OCI-LY1 (cell line): ENCODE results near the gene MEDAG.

Experiments used
- H2AFZ ChIP-seq: fragments of 200-600 bp; sonication (generic), shearing (Covaris generic); 2 replicates; pipeline ENCODE4 v1.6.0; 2014; ENCODE audit warnings: antibody characterized with exemption, mild to moderate bottlenecking, low read length
- H3F3A ChIP-seq: fragments of 200-600 bp; sonication (generic), shearing (Covaris generic); 2 replicates; pipeline ENCODE4 v1.6.0; 2014; ENCODE audit warnings: mild to moderate bottlenecking, antibody characterized with exemption, low read length, moderate library complexity; ENCODE audit not compliant: insufficient read depth
- H3K27ac ChIP-seq: fragments of 200-600 bp; sonication (generic); 2 replicates; pipeline ENCODE4 v1.5.1; 2014; ENCODE audit warnings: low read length, mixed run types, mild to moderate bottlenecking, low read depth; ENCODE audit not compliant: poor library complexity, severe bottlenecking
- H3K27me3 ChIP-seq: fragments of 200-600 bp; sonication (generic); 2 replicates; pipeline ENCODE4 v1.6.0; 2014; ENCODE audit warnings: antibody characterized with exemption, mild to moderate bottlenecking, low read length, moderate library complexity; ENCODE audit not compliant: insufficient read depth
- H3K36me3 ChIP-seq: fragments of 200-600 bp; sonication (generic); 2 replicates; pipeline ENCODE4 v1.6.1; 2014; ENCODE audit warnings: mild to moderate bottlenecking, antibody characterized with exemption, low read length, moderate library complexity, mixed read lengths; ENCODE audit not compliant: insufficient read depth
- H3K4me1 ChIP-seq: fragments of 200-600 bp; sonication (generic); 2 replicates; pipeline ENCODE4 v1.5.1; 2014; ENCODE audit warnings: mild to moderate bottlenecking, low read length, moderate library complexity; ENCODE audit not compliant: insufficient read depth, severe bottlenecking
- H3K4me2 ChIP-seq: fragments of 200-600 bp; sonication (generic), shearing (Covaris generic); 2 replicates; pipeline ENCODE4 v1.6.1; 2014; ENCODE audit warnings: low read length
- H3K4me3 ChIP-seq: fragments of 200-600 bp; sonication (generic); 2 replicates; pipeline ENCODE4 v1.5.1; 2014; ENCODE audit warnings: low read length, low read depth, mild to moderate bottlenecking, mixed read lengths; ENCODE audit not compliant: poor library complexity, severe bottlenecking
- H3K79me2 ChIP-seq: fragments of 200-600 bp; shearing (Covaris generic); 2 replicates; pipeline ENCODE4 v1.6.1; 2016; ENCODE audit warnings: mixed run types, low read length, mixed read lengths; ENCODE audit not compliant: insufficient read depth
- H3K9ac ChIP-seq: fragments of 200-600 bp; sonication (generic), shearing (Covaris generic); 2 replicates; pipeline ENCODE4 v1.6.1; 2014; ENCODE audit warnings: mild to moderate bottlenecking, low read length, mixed read lengths
- H3K9me2 ChIP-seq: fragments of 200-600 bp; sonication (generic), shearing (Covaris generic); 2 replicates; pipeline ENCODE4 v1.6.1; 2014; ENCODE audit warnings: low read depth, mild to moderate bottlenecking, low read length, mixed read lengths
- H3K9me3 ChIP-seq: fragments of 200-600 bp; shearing (Covaris generic); 2 replicates; pipeline ENCODE4 v1.6.1; 2014; ENCODE audit warnings: low read length, mixed read lengths
- H4K20me1 ChIP-seq: fragments of 200-600 bp; sonication (generic), shearing (Covaris generic); 2 replicates; pipeline ENCODE4 v1.6.0; 2016; ENCODE audit warnings: mild to moderate bottlenecking, low read length; ENCODE audit not compliant: insufficient read depth
- CTCF ChIP-seq: fragments of 200-600 bp; sonication (generic), shearing (Covaris generic); IDR thresholded peaks from 2 replicates; pipeline ENCODE4 v1.5.1; 2017; ENCODE audit warnings: mild to moderate bottlenecking, antibody characterized with exemption, low read length, moderate library complexity, mixed read lengths
- EZH2 ChIP-seq: fragments of 200-600 bp; sonication (generic), shearing (Covaris generic); IDR thresholded peaks from 2 replicates; pipeline ENCODE4 v1.8.0; 2017; ENCODE audit warnings: borderline replicate concordance, mixed run types, mild to moderate bottlenecking, antibody characterized with exemption, low read length, moderate library complexity, mixed read lengths

MEDAG gene

GRCh38 chr13:30923418-30923817, 17.3 kb downstream of the MEDAG start:
- Histone ChIP-seq H3K79me2 (no peaks in the 10 kb centered on the region), H3K27me3 (0 out of 2 replicates have a peak, but pooled peaks cover 2% of the 10 kb centered on the region), H3K9me3 (no peaks in the 10 kb centered on the region), H3K36me3 (no peaks in the 10 kb centered on the region), H3K9ac (no peak overlapping the region), H3K9me2 (no peaks in the 10 kb centered on the region), H3F3A (no peaks in the 10 kb centered on the region), H2AFZ (no peak overlapping the region), H3K27ac (no peak overlapping the region), H3K4me2 (no peak overlapping the region), H3K4me3 (no peak overlapping the region), H4K20me1 (no peaks in the 10 kb centered on the region), H3K4me1 (no peaks in the 10 kb centered on the region)
- TF ChIP-seq CTCF (no peak), EZH2 (no peak)

GRCh38 chr13:30924721-30925120, 18.6 kb downstream of the MEDAG start:
- no peak for TF ChIP-seq CTCF
- TF ChIP-seq EZH2, result no peak
- H3K9me2 ChIP-seq, result no peaks in the 10 kb centered on the region
- H4K20me1 ChIP-seq, result no peaks in the 10 kb centered on the region
- 0 out of 2 replicates have a peak, but pooled peaks cover 2% of the 10 kb centered on the region for H3K27me3 ChIP-seq
- no peak overlapping the region for H3K27ac ChIP-seq
- no peaks in the 10 kb centered on the region for H3K4me1 ChIP-seq
- H3K4me3 ChIP-seq, result no peak overlapping the region
- no peak overlapping the region for H3K4me2 ChIP-seq
- H3F3A ChIP-seq, result no peaks in the 10 kb centered on the region
- no peaks in the 10 kb centered on the region for H3K9me3 ChIP-seq
- H2AFZ ChIP-seq, result no peak overlapping the region
- no peak overlapping the region for H3K9ac ChIP-seq
- no peaks in the 10 kb centered on the region for H3K79me2 ChIP-seq
- H3K36me3 ChIP-seq, result no peaks in the 10 kb centered on the region

GRCh38 chr13:30925429-30925828, 19.4 kb downstream of the MEDAG start:
- TF ChIP-seq CTCF, result no peak
- no peak for TF ChIP-seq EZH2
- Histone ChIP-seq H3K9me2 (no peaks in the 10 kb centered on the region), H3K27me3 (0 out of 2 replicates have a peak, but pooled peaks cover 2% of the 10 kb centered on the region), H3F3A (no peaks in the 10 kb centered on the region), H3K9ac (no peak overlapping the region), H3K27ac (no peak overlapping the region), H3K4me3 (no peak overlapping the region), H3K79me2 (no peaks in the 10 kb centered on the region), H3K4me1 (no peaks in the 10 kb centered on the region), H2AFZ (no peak overlapping the region), H3K9me3 (no peaks in the 10 kb centered on the region), H3K36me3 (no peaks in the 10 kb centered on the region), H3K4me2 (no peak overlapping the region), H4K20me1 (no peaks in the 10 kb centered on the region)
